GM12878 (cell line): Measurements from ENCODE around the gene UCKL1. TPM values are rescaled to one million over a fixed set of nuclear protein-coding genes. Genes with fewer than 3 reads are reported as not detected.

Experiments used
- CHD4 ChIP-seq: fragments of 200-600 bp; sonication (generic); IDR thresholded peaks from 2 replicates; pipeline ENCODE4 v1.6.1; 2016; ENCODE audit warnings: mild to moderate bottlenecking
- NRF1 ChIP-seq: conservative IDR thresholded peaks from 2 replicates; pipeline ENCODE4 v1.6.1; 2011; ENCODE audit warnings: mild to moderate bottlenecking, low read depth, low read length, improper control_type of control experiment
- RB1 ChIP-seq: fragments of 450-650 bp; formaldehyde crosslinking; IDR thresholded peaks from 2 replicates; pipeline ENCODE4 v1.6.1; 2017; ENCODE audit warnings: mild to moderate bottlenecking, borderline replicate concordance
- RFX5 ChIP-seq: IDR thresholded peaks from 2 replicates; pipeline ENCODE4 v1.6.1; 2011; ENCODE audit warnings: low read depth, low read length, improper control_type of control experiment
- RUNX3 ChIP-seq: IDR thresholded peaks from 2 replicates; pipeline ENCODE4 v1.6.1; 2012; ENCODE audit warnings: low read length, inconsistent platforms
- SMAD5 ChIP-seq: IDR thresholded peaks from 2 replicates; pipeline ENCODE4 v1.6.1; 2016; ENCODE audit warnings: antibody characterized with exemption, low read depth
- SRF ChIP-seq, 2 experiments: IDR thresholded peaks; 2 replicates each; pipeline ENCODE4 v1.6.1; 2011; ENCODE audit warnings: low read depth in 2 of 2, low read length in 2 of 2, mild to moderate bottlenecking in 1 of 2, moderate library complexity in 1 of 2
- SUPT20H ChIP-seq: IDR thresholded peaks from 2 replicates; pipeline ENCODE4 v1.6.1; 2011; ENCODE audit warnings: low read depth, mild to moderate bottlenecking, low read length, moderate library complexity, borderline replicate concordance; ENCODE audit not compliant: control insufficient read depth
- ZNF217 ChIP-seq: fragments of 450-650 bp; IDR thresholded peaks from 2 replicates; pipeline ENCODE4 v1.6.1; 2017; ENCODE audit warnings: antibody characterized with exemption, mild to moderate bottlenecking
- ZSCAN29 ChIP-seq: fragments of 450-650 bp; IDR thresholded peaks from 2 replicates; pipeline ENCODE4 v1.6.1; 2017; ENCODE audit warnings: mild to moderate bottlenecking, moderate library complexity
- polyA plus RNA-seq, 11 experiments: library from polyadenylated mRNA; depleted of rRNA in 4 of 11; unstranded in 6 of 11; stranded (reverse) in 5 of 11; fragments of >200 nt; fragmentation: Nextera tagmentation in 4 of 11; fragmentation: Illumina TruSeq in 1 of 11; extraction: Ambion mirVana in 4 of 11; extraction: Trizol in 1 of 11; gene quantifications; 1 replicate in 1 of 11; 2 replicates in 10 of 11; pipeline versions ENCODE4 v1.2.1 to v1.2.3, GENCODE V29; 2011 to 2016; ENCODE audit warnings: inconsistent platforms in 2 of 11, missing spikeins in 2 of 11, low read depth in 1 of 11
- total RNA-seq, 4 experiments: library from RNA; depleted of rRNA in 3 of 4; stranded (reverse); fragments of >200 nt in 3 of 4; fragmentation: Illumina TruSeq in 1 of 4; extraction: Trizol in 1 of 4; gene quantifications; 2 replicates each; pipeline versions ENCODE4 v1.2.1 to v1.2.3, GENCODE V29; 2013 to 2021
- TF ChIP-seq, protein P1 (sequence below): IDR thresholded peaks from 2 replicates; pipeline ENCODE4 v1.6.1; 2011; ENCODE audit warnings: low read depth, low read length, improper control_type of control experiment, borderline replicate concordance
- TF ChIP-seq, protein P2 (sequence below), 3 experiments: IDR thresholded peaks in 2 of 3; conservative IDR thresholded peaks in 1 of 3; 2 replicates each; pipeline ENCODE4 v1.5.1; 2011; ENCODE audit warnings: low read depth in 3 of 3, low read length in 3 of 3, mild to moderate bottlenecking in 3 of 3, control low read depth in 2 of 3, moderate library complexity in 2 of 3, inconsistent platforms in 1 of 3, mixed read lengths in 1 of 3; ENCODE audit not compliant: control insufficient read depth in 2 of 3, insufficient read depth in 1 of 3; ENCODE audit errors: extremely low read depth in 1 of 3
- TF ChIP-seq, protein P3 (sequence below): fragments of 450-650 bp; formaldehyde crosslinking; IDR thresholded peaks from 2 replicates; pipeline ENCODE4 v1.4.0; 2020; ENCODE audit warnings: mild to moderate bottlenecking, moderate library complexity
- TF ChIP-seq, protein P4 (sequence below): fragments of 150-350 bp; IDR thresholded peaks from 2 replicates; pipeline ENCODE4 v1.6.1; 2014; ENCODE audit warnings: mild to moderate bottlenecking, low read depth, low read length
- TF ChIP-seq, protein P5 (sequence below): fragments of 450-650 bp; formaldehyde crosslinking; IDR thresholded peaks from 2 replicates; pipeline ENCODE4 v1.4.0; 2022; ENCODE audit warnings: mild to moderate bottlenecking, moderate library complexity

UCKL1 gene
- total and polyA plus RNA-seq, 10 of the 15 experiments (the other 5 are each of a cell fraction or from before 2014, with no cell fraction given), result 2.4 to 36.3 (median 24.8) TPM

DNA sequence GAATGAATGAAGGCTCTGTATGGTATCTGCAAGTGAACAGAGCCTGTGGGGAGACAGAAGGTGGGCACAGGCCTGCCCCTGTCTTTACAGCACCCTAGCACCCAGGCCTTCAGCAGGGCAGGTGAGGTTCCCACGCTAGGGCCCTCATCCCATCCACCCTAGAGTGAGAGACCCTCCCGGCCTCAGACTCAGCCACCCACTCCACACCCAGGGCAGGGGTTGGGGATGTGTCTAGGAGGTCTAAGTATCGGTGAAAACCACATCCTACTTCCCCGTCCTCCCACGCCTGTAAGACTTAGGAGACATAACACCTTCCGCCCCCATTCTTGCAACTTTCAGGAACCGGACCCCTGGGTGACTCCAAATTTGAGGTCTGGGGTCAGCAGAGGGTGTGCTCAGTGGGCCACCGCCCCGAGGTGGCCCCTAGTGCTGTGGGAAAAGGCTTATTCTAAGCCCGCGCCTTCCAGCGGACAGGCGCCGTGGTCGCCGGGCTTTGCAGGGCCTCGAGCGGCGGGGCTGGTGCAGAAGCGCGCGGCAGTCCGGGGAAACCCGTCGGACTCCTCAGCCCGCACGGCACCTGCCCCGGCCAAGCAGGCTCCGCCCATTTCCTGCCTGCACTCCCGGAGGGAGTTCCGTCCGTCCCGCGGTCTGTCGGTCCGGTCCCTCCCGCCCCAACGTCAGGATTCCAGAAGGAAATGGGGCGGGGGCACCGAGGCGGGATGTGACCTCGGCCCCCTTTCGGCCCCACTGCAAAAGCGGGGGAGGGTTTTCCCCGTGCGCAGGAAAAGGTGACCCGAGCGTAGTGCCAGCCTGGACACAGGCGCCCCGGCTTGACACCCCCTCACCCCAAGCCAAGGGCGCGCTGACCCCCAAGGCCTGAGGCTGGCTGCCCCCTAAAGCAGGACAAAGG lies 22.4 kb upstream of the UCKL1 start (continued):
- TF ChIP-seq, protein P1, sequence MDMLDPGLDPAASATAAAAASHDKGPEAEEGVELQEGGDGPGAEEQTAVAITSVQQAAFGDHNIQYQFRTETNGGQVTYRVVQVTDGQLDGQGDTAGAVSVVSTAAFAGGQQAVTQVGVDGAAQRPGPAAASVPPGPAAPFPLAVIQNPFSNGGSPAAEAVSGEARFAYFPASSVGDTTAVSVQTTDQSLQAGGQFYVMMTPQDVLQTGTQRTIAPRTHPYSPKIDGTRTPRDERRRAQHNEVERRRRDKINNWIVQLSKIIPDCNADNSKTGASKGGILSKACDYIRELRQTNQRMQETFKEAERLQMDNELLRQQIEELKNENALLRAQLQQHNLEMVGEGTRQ, result no peak
- TF ChIP-seq RFX5, result no peak
- no peak for TF ChIP-seq CHD4
- TF ChIP-seq SMAD5, result 0 out of 2 replicates have a peak, but pooled peaks have one; percentile 26
- TF ChIP-seq RB1, result 0 out of 2 replicates have a peak, but pooled peaks have one; percentile 75
- TF ChIP-seq, protein P2, sequence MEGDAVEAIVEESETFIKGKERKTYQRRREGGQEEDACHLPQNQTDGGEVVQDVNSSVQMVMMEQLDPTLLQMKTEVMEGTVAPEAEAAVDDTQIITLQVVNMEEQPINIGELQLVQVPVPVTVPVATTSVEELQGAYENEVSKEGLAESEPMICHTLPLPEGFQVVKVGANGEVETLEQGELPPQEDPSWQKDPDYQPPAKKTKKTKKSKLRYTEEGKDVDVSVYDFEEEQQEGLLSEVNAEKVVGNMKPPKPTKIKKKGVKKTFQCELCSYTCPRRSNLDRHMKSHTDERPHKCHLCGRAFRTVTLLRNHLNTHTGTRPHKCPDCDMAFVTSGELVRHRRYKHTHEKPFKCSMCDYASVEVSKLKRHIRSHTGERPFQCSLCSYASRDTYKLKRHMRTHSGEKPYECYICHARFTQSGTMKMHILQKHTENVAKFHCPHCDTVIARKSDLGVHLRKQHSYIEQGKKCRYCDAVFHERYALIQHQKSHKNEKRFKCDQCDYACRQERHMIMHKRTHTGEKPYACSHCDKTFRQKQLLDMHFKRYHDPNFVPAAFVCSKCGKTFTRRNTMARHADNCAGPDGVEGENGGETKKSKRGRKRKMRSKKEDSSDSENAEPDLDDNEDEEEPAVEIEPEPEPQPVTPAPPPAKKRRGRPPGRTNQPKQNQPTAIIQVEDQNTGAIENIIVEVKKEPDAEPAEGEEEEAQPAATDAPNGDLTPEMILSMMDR (IDR thresholded peaks at IDR 0.05 in 2 of 3, conservative IDR thresholded peaks at IDR 0.05 in 1 of 3; ENCODE audit: control insufficient read depth in 2 of 3, extremely low read depth in 1 of 3, insufficient read depth in 1 of 3, low read depth in 3 of 3, low read length in 3 of 3), result no peak
- no peak for TF ChIP-seq RUNX3
- TF ChIP-seq, protein P3, sequence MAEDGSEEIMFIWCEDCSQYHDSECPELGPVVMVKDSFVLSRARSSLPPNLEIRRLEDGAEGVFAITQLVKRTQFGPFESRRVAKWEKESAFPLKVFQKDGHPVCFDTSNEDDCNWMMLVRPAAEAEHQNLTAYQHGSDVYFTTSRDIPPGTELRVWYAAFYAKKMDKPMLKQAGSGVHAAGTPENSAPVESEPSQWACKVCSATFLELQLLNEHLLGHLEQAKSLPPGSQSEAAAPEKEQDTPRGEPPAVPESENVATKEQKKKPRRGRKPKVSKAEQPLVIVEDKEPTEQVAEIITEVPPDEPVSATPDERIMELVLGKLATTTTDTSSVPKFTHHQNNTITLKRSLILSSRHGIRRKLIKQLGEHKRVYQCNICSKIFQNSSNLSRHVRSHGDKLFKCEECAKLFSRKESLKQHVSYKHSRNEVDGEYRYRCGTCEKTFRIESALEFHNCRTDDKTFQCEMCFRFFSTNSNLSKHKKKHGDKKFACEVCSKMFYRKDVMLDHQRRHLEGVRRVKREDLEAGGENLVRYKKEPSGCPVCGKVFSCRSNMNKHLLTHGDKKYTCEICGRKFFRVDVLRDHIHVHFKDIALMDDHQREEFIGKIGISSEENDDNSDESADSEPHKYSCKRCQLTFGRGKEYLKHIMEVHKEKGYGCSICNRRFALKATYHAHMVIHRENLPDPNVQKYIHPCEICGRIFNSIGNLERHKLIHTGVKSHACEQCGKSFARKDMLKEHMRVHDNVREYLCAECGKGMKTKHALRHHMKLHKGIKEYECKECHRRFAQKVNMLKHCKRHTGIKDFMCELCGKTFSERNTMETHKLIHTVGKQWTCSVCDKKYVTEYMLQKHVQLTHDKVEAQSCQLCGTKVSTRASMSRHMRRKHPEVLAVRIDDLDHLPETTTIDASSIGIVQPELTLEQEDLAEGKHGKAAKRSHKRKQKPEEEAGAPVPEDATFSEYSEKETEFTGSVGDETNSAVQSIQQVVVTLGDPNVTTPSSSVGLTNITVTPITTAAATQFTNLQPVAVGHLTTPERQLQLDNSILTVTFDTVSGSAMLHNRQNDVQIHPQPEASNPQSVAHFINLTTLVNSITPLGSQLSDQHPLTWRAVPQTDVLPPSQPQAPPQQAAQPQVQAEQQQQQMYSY (CRISPR knock-in tag), result no peak
- no peak for TF ChIP-seq NRF1
- TF ChIP-seq, protein P4, sequence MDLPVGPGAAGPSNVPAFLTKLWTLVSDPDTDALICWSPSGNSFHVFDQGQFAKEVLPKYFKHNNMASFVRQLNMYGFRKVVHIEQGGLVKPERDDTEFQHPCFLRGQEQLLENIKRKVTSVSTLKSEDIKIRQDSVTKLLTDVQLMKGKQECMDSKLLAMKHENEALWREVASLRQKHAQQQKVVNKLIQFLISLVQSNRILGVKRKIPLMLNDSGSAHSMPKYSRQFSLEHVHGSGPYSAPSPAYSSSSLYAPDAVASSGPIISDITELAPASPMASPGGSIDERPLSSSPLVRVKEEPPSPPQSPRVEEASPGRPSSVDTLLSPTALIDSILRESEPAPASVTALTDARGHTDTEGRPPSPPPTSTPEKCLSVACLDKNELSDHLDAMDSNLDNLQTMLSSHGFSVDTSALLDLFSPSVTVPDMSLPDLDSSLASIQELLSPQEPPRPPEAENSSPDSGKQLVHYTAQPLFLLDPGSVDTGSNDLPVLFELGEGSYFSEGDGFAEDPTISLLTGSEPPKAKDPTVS, result no peak
- TF ChIP-seq ZSCAN29, result 0 out of 2 replicates have a peak, but pooled peaks have one; percentile 43
- no peak for TF ChIP-seq SUPT20H
- TF ChIP-seq ZNF217, result no peak
- TF ChIP-seq, protein P5, sequence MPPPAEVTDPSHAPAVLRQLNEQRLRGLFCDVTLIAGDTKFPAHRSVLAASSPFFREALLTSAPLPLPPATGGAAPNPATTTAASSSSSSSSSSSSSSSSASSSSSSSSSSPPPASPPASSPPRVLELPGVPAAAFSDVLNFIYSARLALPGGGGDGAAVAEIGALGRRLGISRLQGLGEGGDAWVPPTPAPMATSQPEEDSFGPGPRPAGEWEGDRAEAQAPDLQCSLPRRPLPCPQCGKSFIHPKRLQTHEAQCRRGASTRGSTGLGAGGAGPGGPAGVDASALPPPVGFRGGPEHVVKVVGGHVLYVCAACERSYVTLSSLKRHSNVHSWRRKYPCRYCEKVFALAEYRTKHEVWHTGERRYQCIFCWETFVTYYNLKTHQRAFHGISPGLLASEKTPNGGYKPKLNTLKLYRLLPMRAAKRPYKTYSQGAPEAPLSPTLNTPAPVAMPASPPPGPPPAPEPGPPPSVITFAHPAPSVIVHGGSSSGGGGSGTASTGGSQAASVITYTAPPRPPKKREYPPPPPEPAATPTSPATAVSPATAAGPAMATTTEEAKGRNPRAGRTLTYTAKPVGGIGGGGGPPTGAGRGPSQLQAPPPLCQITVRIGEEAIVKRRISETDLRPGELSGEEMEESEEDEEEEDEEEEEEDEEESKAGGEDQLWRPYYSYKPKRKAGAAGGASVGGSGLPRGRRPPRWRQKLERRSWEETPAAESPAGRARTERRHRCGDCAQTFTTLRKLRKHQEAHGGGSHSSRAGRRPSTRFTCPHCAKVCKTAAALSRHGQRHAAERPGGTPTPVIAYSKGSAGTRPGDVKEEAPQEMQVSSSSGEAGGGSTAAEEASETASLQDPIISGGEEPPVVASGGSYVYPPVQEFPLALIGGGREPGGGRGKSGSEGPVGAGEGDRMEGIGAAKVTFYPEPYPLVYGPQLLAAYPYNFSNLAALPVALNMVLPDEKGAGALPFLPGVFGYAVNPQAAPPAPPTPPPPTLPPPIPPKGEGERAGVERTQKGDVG (CRISPR knock-in tag), result no peak
- TF ChIP-seq SRF (IDR thresholded peaks at IDR 0.05; ENCODE audit: low read depth in 2 of 2, low read length in 2 of 2), result no peak
